H9 (cell line): ENCODE measurements around the gene MCAT. TPM values are rescaled to one million over a fixed set of nuclear protein-coding genes. Genes with fewer than 3 reads are reported as not detected.

ENCODE experiments used
- DNase-seq: peaks from one replicate; pipeline ENCODE4 v3.0.0-alpha.2; 2017
- H2AFZ ChIP-seq: one replicate; pipeline ENCODE4 v1.6.1; 2013; ENCODE audit warnings: mild to moderate bottlenecking, low read length, control low read depth, moderate library complexity
- H2AK5ac ChIP-seq: 2 replicates; pipeline ENCODE4 v1.6.1; 2013; ENCODE audit warnings: low read length, control low read depth, mixed read lengths; ENCODE audit not compliant: insufficient read length
- H2BK120ac ChIP-seq: one replicate; pipeline ENCODE4 v1.6.1; 2013; ENCODE audit warnings: low read depth, mild to moderate bottlenecking, low read length, control low read depth, inconsistent platforms; ENCODE audit not compliant: poor library complexity, severe bottlenecking
- H2BK12ac ChIP-seq: 2 replicates; pipeline ENCODE4 v1.6.1; 2013; ENCODE audit warnings: low read length, control low read depth, mixed read lengths, low read depth; ENCODE audit not compliant: insufficient read length
- H2BK15ac ChIP-seq: 2 replicates; pipeline ENCODE4 v1.6.1; 2013; ENCODE audit warnings: low read depth, low read length, control low read depth
- H2BK20ac ChIP-seq: one replicate; pipeline ENCODE4 v1.6.1; 2013; ENCODE audit warnings: low read depth, mild to moderate bottlenecking, low read length, control low read depth, inconsistent platforms; ENCODE audit not compliant: poor library complexity, severe bottlenecking
- H2BK5ac ChIP-seq: 2 replicates; pipeline ENCODE4 v1.6.1; 2013; ENCODE audit warnings: low read length, control low read depth, mixed read lengths; ENCODE audit not compliant: insufficient read length
- H3K14ac ChIP-seq: 2 replicates; pipeline ENCODE4 v1.6.1; 2013; ENCODE audit warnings: low read length, control low read depth; ENCODE audit not compliant: insufficient read depth
- H3K18ac ChIP-seq: 2 replicates; pipeline ENCODE4 v1.6.1; 2013; ENCODE audit warnings: low read depth, mild to moderate bottlenecking, mixed read lengths, low read length, control low read depth; ENCODE audit not compliant: insufficient read length
- H3K23ac ChIP-seq: 2 replicates; pipeline ENCODE4 v1.6.1; 2013; ENCODE audit warnings: low read length, control low read depth, mixed read lengths, low read depth; ENCODE audit not compliant: insufficient read length
- H3K23me2 ChIP-seq: 2 replicates; pipeline ENCODE4 v1.6.1; 2013; ENCODE audit warnings: low read depth, mild to moderate bottlenecking, mixed read lengths, low read length, control low read depth; ENCODE audit not compliant: insufficient read length, poor library complexity, severe bottlenecking
- H3K27ac ChIP-seq: 2 replicates; pipeline ENCODE4 v1.5.1; 2013; ENCODE audit warnings: low read length, control low read depth, mixed read lengths, low read depth; ENCODE audit not compliant: insufficient read length
- H3K27me3 ChIP-seq: 2 replicates; pipeline ENCODE4 v1.6.1; 2013; ENCODE audit warnings: low read length, control low read depth, inconsistent platforms; ENCODE audit not compliant: insufficient read depth
- H3K4ac ChIP-seq: 2 replicates; pipeline ENCODE4 v1.6.1; 2013; ENCODE audit warnings: low read depth, mild to moderate bottlenecking, control low read depth, inconsistent platforms, low read length, moderate library complexity
- H3K4me1 ChIP-seq: 2 replicates; pipeline ENCODE4 v1.6.1; 2013; ENCODE audit warnings: low read length, control low read depth, inconsistent platforms; ENCODE audit not compliant: insufficient read depth
- H3K4me2 ChIP-seq: 2 replicates; pipeline ENCODE4 v1.6.1; 2013; ENCODE audit warnings: low read length, control low read depth, mixed read lengths; ENCODE audit not compliant: insufficient read length, insufficient read depth
- H3K56ac ChIP-seq: 2 replicates; pipeline ENCODE4 v1.6.1; 2013; ENCODE audit warnings: low read depth, mild to moderate bottlenecking, mixed read lengths, low read length, control low read depth; ENCODE audit not compliant: insufficient read length
- H3K79me1 ChIP-seq: 2 replicates; pipeline ENCODE4 v1.6.1; 2013; ENCODE audit warnings: low read depth, mild to moderate bottlenecking, moderate library complexity, low read length, control low read depth, inconsistent platforms; ENCODE audit not compliant: insufficient read depth, poor library complexity, severe bottlenecking
- H3K79me2 ChIP-seq: 2 replicates; pipeline ENCODE4 v1.6.1; 2013; ENCODE audit warnings: low read length, control low read depth, inconsistent platforms; ENCODE audit not compliant: insufficient read depth
- H3K9ac ChIP-seq: 2 replicates; pipeline ENCODE4 v1.6.1; 2013; ENCODE audit warnings: low read length, control low read depth, mixed read lengths; ENCODE audit not compliant: insufficient read length; ENCODE audit errors: extremely low read depth
- H3K9me3 ChIP-seq: one replicate; pipeline ENCODE4 v1.6.1; 2013; ENCODE audit warnings: low read depth, low read length, inconsistent platforms; ENCODE audit not compliant: control insufficient read depth
- H3T11ph ChIP-seq: one replicate; pipeline ENCODE4 v1.6.1; 2013; ENCODE audit warnings: mild to moderate bottlenecking, low read length, control low read depth, inconsistent platforms
- H4K20me1 ChIP-seq: one replicate; pipeline ENCODE4 v1.6.1; 2013; ENCODE audit not compliant: control insufficient read depth, insufficient read length, insufficient read depth
- H4K5ac ChIP-seq: 2 replicates; pipeline ENCODE4 v1.6.1; 2013; ENCODE audit warnings: low read depth, mild to moderate bottlenecking, mixed read lengths, low read length, control low read depth; ENCODE audit not compliant: insufficient read length
- H4K8ac ChIP-seq: replicated peaks from 2 replicates; pipeline ENCODE4 v1.6.1; 2013; ENCODE audit warnings: low read length, control low read depth, mixed read lengths, low read depth; ENCODE audit not compliant: insufficient read length
- H4K91ac ChIP-seq: 2 replicates; pipeline ENCODE4 v1.6.1; 2013; ENCODE audit warnings: low read depth, mild to moderate bottlenecking, moderate library complexity, mixed read lengths, low read length, control low read depth; ENCODE audit not compliant: insufficient read length
- H3K27ac Mint-ChIP-seq, 3 experiments: 2 replicates in 2 of 3; 3 replicates in 1 of 3; pipeline ENCODE4 v1.8.0; 2020 to 2021; ENCODE audit warnings: mixed read lengths in 3 of 3, mild to moderate bottlenecking in 1 of 3, moderate library complexity in 1 of 3
- H3K27me3 Mint-ChIP-seq: 2 replicates; pipeline ENCODE4 v1.8.0; 2021; ENCODE audit warnings: low read depth, mild to moderate bottlenecking, moderate library complexity, mixed read lengths
- H3K36me3 Mint-ChIP-seq, 3 experiments: 2 replicates in 2 of 3; 3 replicates in 1 of 3; pipeline ENCODE4 v1.8.0; 2020 to 2021; ENCODE audit warnings: low read depth in 3 of 3, mixed read lengths in 3 of 3; ENCODE audit not compliant: insufficient read depth in 1 of 3
- H3K4me1 Mint-ChIP-seq, 2 experiments: 2 replicates each; pipeline ENCODE4 v1.8.0; 2020; ENCODE audit warnings: mixed read lengths in 2 of 2
- H3K4me3 Mint-ChIP-seq, 2 experiments: 2 replicates in 1 of 2; 3 replicates in 1 of 2; pipeline ENCODE4 v1.8.0; 2020 to 2021; ENCODE audit warnings: mild to moderate bottlenecking in 2 of 2, mixed read lengths in 2 of 2, moderate library complexity in 1 of 2
- H3K9me3 Mint-ChIP-seq, 2 experiments: 2 replicates in 1 of 2; 3 replicates in 1 of 2; pipeline ENCODE4 v1.8.0; 2020; ENCODE audit warnings: mild to moderate bottlenecking in 2 of 2, mixed read lengths in 2 of 2, moderate library complexity in 1 of 2
- WGBS: extraction: QIAGEN DNeasy Blood & Tissue Kit; methylation state at CpG from one replicate; pipeline ENCODE4 v1.1.7; 2013; ENCODE audit warnings: missing lambda C conversion rate, low lambda C conversion rate, mixed read lengths; ENCODE audit not compliant: insufficient read length; ENCODE audit errors: extremely low coverage; 5-methylcytosine and 5-hydroxymethylcytosine counted together
- total RNA-seq: library from RNA; stranded (reverse); gene quantifications from 2 replicates; pipeline ENCODE4 v1.2.1, GENCODE V29; 2021
- TF ChIP-seq, protein P1 (sequence below): fragments of 200-600 bp; sonication (generic); conservative IDR thresholded peaks from 3 replicates; pipeline ENCODE4 v1.8.0; 2021; ENCODE audit warnings: antibody characterized with exemption, mild to moderate bottlenecking

The MCAT gene
- total RNA-seq, 1 experiment from 2014 or later, result 20.3 TPM

DNA sequence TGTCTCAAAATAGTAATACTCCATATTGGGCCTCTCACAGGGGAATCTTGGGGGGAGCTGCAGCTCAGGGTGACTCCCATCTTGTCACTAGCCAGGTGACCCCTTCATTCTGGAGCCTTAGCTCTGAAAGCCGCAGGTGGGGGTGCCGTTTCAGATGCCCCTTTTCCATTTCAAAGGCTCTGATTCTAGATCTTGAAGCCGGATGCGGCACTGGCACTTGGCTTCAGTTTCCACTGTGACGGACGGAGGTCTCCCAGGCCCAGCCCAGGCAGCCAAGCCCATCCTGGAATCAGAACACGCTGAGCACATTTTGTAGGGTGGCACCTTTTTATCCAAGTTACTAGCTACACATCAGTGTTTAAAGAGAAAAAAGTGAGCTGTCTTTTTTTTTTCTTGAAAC lies 26.3 kb downstream of the MCAT start:
- H3K79me2 ChIP-seq, result no peaks in the 10 kb centered on the region
- no peak overlapping the region for H3T11ph ChIP-seq
- Mint-ChIP-seq H3K27ac (no peak overlapping the region; a peak in 1 of 7 replicates), H3K4me3 (no peak overlapping the region), H3K27me3 (peaks cover 40% of the 10 kb centered on the region), H3K9me3 (no peaks in the 10 kb centered on the region), H3K4me1 (peaks cover 9 to 23% of the 10 kb centered on the region in 2 experiments), H3K36me3 (no peaks in the 10 kb centered on the region)
- no peak overlapping the region for H2BK5ac ChIP-seq
- DNase-seq, result no peak
- WGBS, result no CpG with 5 or more reads among the region's 7 CpGs
- peaks cover 5% of the 10 kb centered on the region for H4K20me1 ChIP-seq
- H3K9me3 ChIP-seq, result no peaks in the 10 kb centered on the region
- no peak overlapping the region for H2BK120ac ChIP-seq
- H2BK15ac ChIP-seq, result no peak overlapping the region
- no peak overlapping the region for H4K8ac ChIP-seq
- H3K18ac ChIP-seq, result no peak overlapping the region
- no peak overlapping the region for H3K56ac ChIP-seq
- H3K14ac ChIP-seq, result no peak overlapping the region
- H4K91ac ChIP-seq, result no peak overlapping the region
- H3K4me2 ChIP-seq, result no peak overlapping the region
- no peak overlapping the region for H2BK12ac ChIP-seq
- H4K5ac ChIP-seq, result no peak overlapping the region
- H3K23me2 ChIP-seq, result no peaks in the 10 kb centered on the region
- H3K4ac ChIP-seq, result no peak overlapping the region
- H3K27me3 ChIP-seq, result peaks cover 8% of the 10 kb centered on the region
- H3K23ac ChIP-seq, result no peak overlapping the region
- TF ChIP-seq, protein P1, sequence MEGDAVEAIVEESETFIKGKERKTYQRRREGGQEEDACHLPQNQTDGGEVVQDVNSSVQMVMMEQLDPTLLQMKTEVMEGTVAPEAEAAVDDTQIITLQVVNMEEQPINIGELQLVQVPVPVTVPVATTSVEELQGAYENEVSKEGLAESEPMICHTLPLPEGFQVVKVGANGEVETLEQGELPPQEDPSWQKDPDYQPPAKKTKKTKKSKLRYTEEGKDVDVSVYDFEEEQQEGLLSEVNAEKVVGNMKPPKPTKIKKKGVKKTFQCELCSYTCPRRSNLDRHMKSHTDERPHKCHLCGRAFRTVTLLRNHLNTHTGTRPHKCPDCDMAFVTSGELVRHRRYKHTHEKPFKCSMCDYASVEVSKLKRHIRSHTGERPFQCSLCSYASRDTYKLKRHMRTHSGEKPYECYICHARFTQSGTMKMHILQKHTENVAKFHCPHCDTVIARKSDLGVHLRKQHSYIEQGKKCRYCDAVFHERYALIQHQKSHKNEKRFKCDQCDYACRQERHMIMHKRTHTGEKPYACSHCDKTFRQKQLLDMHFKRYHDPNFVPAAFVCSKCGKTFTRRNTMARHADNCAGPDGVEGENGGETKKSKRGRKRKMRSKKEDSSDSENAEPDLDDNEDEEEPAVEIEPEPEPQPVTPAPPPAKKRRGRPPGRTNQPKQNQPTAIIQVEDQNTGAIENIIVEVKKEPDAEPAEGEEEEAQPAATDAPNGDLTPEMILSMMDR, result no peak
- no peak overlapping the region for H2AFZ ChIP-seq
- H3K4me1 ChIP-seq, result no peaks in the 10 kb centered on the region
- H2BK20ac ChIP-seq, result no peak overlapping the region
- no peak overlapping the region for H3K27ac ChIP-seq
- no peaks in the 10 kb centered on the region for H3K79me1 ChIP-seq
- no peak overlapping the region for H2AK5ac ChIP-seq
- H3K9ac ChIP-seq, result no peak overlapping the region
